HG03039 (cell line): ENCODE measurements around the gene ANKLE2.
"Not testable (repeated sequence)": the region's sequence is repeated elsewhere in the genome, so short reads cannot be mapped to it uniquely, and the experiment has no call there.

Experiments used
- ATAC-seq: cut with Tn5 transposase; IDR thresholded peaks from one replicate; pipeline ENCODE4 v1.9.1; 2021; ENCODE audit warnings: mild to moderate bottlenecking, moderate library complexity; ENCODE audit not compliant: unreplicated experiment

The ANKLE2 gene

DNA sequence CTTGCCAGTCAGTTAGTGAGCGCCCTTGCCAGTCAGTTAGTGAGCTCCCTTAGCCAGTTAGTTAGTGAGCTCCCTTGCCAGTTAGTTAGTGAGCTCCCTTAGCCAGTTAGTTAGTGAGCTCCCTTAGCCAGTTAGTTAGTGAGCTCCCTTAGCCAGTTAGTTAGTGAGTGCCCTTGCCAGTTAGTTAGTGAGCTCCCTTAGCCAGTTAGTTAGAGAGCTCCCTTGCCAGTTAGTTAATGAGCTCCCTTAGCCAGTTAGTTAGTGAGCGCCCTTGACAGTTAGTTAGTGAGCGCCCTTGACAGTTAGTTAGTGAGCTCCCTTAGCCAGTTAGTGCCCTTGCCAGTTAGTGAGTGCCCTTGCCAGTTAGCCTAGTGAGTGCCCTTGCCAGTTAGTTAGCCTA lies 66.7 kb downstream of the ANKLE2 start:
- ATAC-seq = not testable (repeated sequence)

DNA sequence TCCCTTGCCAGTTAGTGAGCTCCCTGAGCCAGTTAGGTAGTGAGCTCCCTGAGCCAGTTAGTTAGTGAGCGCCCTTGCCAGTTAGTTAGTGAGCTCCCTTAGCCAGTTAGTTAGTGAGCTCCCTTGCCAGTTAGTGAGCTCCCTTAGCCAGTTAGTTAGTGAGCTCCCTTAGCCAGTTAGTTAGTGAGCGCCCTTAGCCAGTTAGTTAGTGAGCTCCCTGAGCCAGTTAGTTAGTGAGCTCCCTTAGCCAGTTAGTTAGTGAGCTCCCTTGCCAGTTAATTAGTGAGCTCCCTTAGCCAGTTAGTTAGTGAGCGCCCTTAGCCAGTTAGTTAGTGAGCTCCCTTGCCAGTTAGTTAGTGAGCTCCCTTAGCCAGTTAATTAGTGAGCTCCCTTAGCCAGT lies 69.6 kb downstream of the ANKLE2 start:
- not testable (repeated sequence) for ATAC-seq

DNA sequence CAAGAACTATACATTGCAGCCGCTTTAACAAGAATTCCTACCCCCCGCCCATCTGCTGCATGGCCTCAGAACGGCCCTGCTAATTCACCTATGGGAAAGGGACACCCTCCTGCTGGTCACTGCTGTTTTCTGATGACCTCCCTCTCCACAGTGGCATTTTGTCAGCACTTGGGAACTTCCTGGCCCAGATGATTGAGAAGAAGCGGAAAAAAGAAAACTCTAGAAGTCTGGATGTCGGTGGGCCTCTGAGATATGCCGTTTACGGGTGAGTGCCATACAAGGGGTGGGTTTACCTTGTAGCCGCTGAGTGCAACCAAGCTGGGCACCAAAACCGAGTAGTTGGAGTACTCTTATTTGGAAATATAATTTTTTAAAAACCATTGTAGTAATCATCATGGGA lies 71.5 kb downstream of the ANKLE2 start:
- ATAC-seq = no peak

DNA sequence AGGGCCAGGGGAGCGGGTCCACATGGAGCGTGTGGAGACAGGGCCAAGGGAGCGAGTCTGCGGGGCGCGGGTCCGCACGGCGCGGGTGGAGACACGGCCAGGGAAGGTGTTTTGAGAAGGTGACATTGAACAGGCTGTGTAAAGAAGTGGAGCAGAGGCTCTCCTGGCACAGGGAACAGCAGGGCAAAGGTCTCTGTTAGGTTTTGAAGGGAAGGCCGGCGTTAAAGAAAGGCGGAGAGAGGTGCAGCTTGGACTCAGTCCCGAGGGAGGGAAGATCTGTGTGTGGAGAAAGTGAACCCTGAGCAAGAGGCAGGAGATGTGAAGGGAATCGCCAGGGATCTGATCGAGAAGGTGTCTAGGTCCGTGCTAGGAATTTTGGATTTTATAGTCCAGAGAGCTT lies 72.4 kb downstream of the ANKLE2 start:
- ATAC-seq = no peak

DNA sequence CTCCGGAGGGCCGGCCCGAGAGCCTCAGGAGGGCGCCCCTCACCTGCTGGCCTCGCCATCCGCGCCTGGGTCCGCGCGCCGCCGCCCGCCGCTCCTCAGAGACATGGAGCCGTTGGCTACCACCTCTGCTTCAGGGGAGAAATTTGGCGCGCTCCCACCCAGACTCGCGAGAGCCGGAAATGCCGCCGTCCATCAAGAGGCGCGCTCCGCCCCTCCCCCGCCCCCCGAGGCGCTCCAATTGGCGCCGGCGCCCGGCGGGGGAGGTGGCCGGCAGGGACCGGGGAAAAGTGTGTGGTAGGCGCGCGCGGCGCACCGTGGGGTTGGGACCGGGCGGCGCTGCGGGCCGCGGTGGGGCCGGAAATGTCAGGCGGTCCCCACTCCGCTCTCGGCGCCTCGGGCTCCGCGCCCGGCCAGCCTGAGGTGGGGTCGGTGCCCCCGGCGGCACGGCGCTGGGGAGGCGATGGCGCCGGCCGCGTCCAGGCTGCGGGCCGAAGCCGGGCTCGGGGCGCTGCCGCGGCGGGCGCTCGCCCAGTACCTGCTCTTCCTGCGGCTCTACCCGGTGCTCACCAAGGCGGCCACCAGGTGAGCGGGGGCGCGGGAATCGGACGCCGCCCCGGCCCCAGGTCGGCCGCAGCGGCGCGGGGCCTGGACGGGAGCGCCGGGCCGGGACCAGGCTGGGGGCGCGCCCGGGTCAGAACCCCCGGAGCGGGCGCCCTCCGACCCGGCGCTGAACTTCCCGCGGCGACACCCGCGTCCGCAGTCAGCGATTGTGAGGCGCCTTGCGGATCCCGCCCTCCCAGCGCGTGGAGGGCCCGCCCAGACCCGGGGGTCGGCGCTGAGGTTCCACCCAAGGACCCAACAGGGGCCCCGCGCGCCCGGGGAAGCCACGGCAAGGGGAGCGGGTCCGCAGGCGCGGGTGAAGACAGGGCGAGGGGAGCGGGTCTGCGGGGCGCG lies 74.1 kb downstream of the ANKLE2 start, which contains the start of the genes POLE and PXMP2:
POLE (minus strand) TSS at position 132 of the 954 bp plus-strand sequence; CDS start at position 105, 27 bp downstream.
PXMP2 (plus strand) TSS at position 377 of the 954 bp plus-strand sequence; CDS start at position 461, 84 bp downstream.
- ATAC-seq = peak; percentile 85

DNA sequence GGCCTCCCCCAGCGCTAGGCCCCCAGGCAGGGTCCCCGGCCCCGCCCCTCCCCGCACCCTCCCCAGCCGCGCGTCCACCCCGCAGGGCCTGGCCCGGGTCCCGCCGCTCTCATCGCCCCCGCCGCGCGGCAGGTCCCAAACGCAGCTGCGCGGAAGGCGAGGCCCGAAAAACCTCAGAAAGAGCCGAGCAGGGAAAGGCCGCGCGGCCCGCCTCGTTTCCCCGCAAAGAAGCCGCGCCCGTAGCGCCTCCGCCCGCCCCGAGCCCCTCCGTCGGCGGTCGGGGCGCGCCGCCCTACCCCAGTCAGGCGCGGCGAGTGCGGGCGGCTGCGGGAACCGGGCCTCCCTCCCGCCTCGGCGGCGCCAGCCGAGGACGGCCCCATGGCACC lies 74.8 kb downstream of the ANKLE2 start:
- peak; percentile 17 for ATAC-seq

DNA sequence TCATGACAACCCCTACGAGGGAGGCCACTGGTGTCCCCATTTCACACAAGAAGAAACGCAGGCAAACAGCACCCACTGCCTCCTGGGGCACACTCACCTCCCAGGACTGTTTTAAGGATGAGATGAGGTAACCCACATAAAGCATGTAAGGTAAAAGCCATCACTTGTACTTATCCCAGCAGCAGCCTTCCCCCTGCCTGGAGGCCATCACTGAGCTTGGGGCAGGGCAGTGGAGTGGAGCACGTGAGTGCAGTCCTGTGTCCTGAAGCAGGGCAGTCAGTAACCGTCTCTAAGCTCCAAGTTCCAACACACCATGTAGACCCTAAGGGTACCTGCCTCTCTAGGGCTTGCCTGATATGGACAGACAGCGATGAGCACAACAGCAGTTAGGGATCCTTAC lies 76.2 kb downstream of the ANKLE2 start:
- ATAC-seq = no peak

DNA sequence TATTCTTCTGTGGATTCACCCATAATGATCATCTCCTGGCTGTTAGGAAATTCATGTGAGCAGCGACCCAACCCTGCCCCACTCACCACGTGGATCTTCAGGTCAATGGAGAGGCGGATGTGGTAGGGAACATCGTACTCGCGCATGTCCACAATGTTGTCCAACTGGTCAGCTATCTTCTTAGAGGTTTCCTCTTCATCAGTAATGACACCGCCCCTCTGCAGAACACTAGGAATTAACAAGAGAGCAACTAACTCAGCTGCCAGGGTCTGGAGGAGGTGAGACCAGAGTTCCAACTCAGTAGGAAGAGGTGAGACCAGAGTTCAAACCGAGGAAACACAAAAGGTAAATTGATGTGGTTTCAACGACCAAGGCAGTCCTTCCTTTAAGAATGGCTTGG lies 84.1 kb downstream of the ANKLE2 start:
- ATAC-seq = no peak

DNA sequence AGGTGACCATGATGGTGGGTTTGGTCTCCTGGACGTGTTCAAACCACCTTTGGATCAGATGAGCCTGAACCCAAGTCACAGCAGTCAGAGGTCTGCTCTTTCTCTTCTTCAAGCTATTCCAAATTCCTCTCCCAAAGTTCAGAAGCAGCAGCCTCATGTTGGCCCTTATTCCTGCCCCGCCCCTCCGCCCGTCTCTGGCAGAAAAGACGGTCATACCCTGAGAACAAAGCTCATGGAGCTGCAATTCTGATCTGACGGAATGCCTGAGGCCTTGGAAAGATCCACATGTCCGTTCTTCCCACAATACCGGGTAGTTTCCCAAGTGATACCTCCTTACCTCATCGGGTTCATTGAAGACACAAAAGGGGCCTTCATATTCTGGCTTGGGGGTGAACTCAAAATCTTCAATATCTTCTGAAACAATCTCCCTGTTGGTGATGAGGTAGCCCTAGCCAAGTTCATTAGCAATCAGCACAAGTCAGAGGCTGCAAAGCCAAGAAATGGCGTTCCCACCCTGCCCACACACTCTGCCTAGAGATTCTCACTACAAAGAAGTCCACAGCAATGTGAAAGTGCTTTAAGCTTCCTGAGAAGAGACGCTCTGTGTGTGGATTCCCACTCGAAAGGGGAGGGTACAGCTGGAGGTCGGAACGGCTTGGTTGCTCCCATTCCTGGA lies 85.7 kb downstream of the ANKLE2 start:
- no peak for ATAC-seq
